Stimulated activated CD8-positive, alpha-beta memory T cell treated with anti-CD3 and anti-CD28 coated beads, Interleukin-4, amount 100 ng/mL, for 4 hours (primary cell): Measurements from ENCODE around the gene TDRD9.

ENCODE experiments used
- DNase-seq, 2 donors: peaks; one replicate each; pipeline ENCODE4 v3.0.0-alpha.2; 2020; ENCODE audit warnings: low read depth in 2 of 2, low spot score in 1 of 2

TDRD9 gene

GRCh38 chr14:104091061-104091926 lies 163.0 kb downstream of the TDRD9 start:
- DNase-seq = no peak

- DNase-seq = no peak
Measured at GRCh38 chr14:104091927-104092771, 163.9 kb downstream of the TDRD9 start.

GRCh38 chr14:104092931-104093365 lies 164.7 kb downstream of the TDRD9 start:
- no peak for DNase-seq

- no peak for DNase-seq
Measured at GRCh38 chr14:104093366-104094055, 165.3 kb downstream of the TDRD9 start.

GRCh38 chr14:104094056-104094708 lies 165.9 kb downstream of the TDRD9 start:
- DNase-seq = no peak

GRCh38 chr14:104094709-104095425 lies 166.6 kb downstream of the TDRD9 start:
- peak; percentile 12 to 61 for DNase-seq

- no peak for DNase-seq
Measured at GRCh38 chr14:104095426-104096310, 167.4 kb downstream of the TDRD9 start.

- DNase-seq = no peak
Measured at GRCh38 chr14:104096318-104096717, 168.1 kb downstream of the TDRD9 start.

GRCh38 chr14:104096751-104097700 lies 168.8 kb downstream of the TDRD9 start:
- DNase-seq = no peak

GRCh38 chr14:104098272-104099095 lies 170.2 kb downstream of the TDRD9 start:
- DNase-seq = no peak

- DNase-seq = no peak
Measured at GRCh38 chr14:104099096-104100041, 171.1 kb downstream of the TDRD9 start.

GRCh38 chr14:104100171-104101085 lies 172.2 kb downstream of the TDRD9 start:
- DNase-seq = no peak

- DNase-seq = no peak
Measured at GRCh38 chr14:104101086-104101621, 172.9 kb downstream of the TDRD9 start.

- DNase-seq = no peak
Measured at GRCh38 chr14:104101651-104102281, 173.5 kb downstream of the TDRD9 start.
